ENCODE results near the gene NFIC. TPM values are rescaled to one million over a fixed set of nuclear protein-coding genes. Genes with fewer than 3 reads are reported as not detected.

Gene NFIC
- total RNA-seq, 1 experiment from 2014 or later: 8.0 TPM

- no peak overlapping the region for H3K18ac ChIP-seq (ENCODE audit: insufficient read length, low read depth, low read length)
- H3K56ac ChIP-seq (ENCODE audit: insufficient read length, low read depth, low read length): no peak overlapping the region
- H2BK15ac ChIP-seq (ENCODE audit: low read depth, low read length): no peak overlapping the region
- H2AK5ac ChIP-seq (ENCODE audit: insufficient read length, low read length): no peak overlapping the region
- no peak overlapping the region for H3K27ac ChIP-seq (ENCODE audit: insufficient read length, low read depth, low read length)
- no peak overlapping the region for H3K14ac ChIP-seq (ENCODE audit: insufficient read depth, low read length)
- no peak overlapping the region for H2BK20ac ChIP-seq (ENCODE audit: low read depth, low read length, poor library complexity, severe bottlenecking)
- no peak overlapping the region for H4K8ac ChIP-seq (replicated peaks; ENCODE audit: insufficient read length, low read depth, low read length)
- no peaks in the 10 kb centered on the region for H3K36me3 Mint-ChIP-seq (ENCODE audit: insufficient read depth in 1 of 3, low read depth in 3 of 3)
- H3K9me3 ChIP-seq (ENCODE audit: control insufficient read depth, low read depth, low read length): no peaks in the 10 kb centered on the region
- no peak overlapping the region for H3K9ac ChIP-seq (ENCODE audit: extremely low read depth, insufficient read length, low read length)
- no peaks in the 10 kb centered on the region for H4K20me1 ChIP-seq (ENCODE audit: control insufficient read depth, insufficient read depth, insufficient read length)
- no peak for DNase-seq
- no peaks in the 10 kb centered on the region for H3K9me3 Mint-ChIP-seq
- no peak overlapping the region for H2BK5ac ChIP-seq (ENCODE audit: insufficient read length, low read length)
- no peak overlapping the region for H3K23ac ChIP-seq (ENCODE audit: insufficient read length, low read depth, low read length)
- no peak overlapping the region for H3K4ac ChIP-seq (ENCODE audit: low read depth, low read length)
- no peak overlapping the region for H3T11ph ChIP-seq (ENCODE audit: low read length)
- no peak overlapping the region for H2BK12ac ChIP-seq (ENCODE audit: insufficient read length, low read depth, low read length)
- no peaks in the 10 kb centered on the region for H3K79me1 ChIP-seq (ENCODE audit: insufficient read depth, low read depth, low read length, poor library complexity, severe bottlenecking)
- H3K27me3 Mint-ChIP-seq (ENCODE audit: low read depth): peaks cover 54% of the 10 kb centered on the region
- TF ChIP-seq, protein P1, sequence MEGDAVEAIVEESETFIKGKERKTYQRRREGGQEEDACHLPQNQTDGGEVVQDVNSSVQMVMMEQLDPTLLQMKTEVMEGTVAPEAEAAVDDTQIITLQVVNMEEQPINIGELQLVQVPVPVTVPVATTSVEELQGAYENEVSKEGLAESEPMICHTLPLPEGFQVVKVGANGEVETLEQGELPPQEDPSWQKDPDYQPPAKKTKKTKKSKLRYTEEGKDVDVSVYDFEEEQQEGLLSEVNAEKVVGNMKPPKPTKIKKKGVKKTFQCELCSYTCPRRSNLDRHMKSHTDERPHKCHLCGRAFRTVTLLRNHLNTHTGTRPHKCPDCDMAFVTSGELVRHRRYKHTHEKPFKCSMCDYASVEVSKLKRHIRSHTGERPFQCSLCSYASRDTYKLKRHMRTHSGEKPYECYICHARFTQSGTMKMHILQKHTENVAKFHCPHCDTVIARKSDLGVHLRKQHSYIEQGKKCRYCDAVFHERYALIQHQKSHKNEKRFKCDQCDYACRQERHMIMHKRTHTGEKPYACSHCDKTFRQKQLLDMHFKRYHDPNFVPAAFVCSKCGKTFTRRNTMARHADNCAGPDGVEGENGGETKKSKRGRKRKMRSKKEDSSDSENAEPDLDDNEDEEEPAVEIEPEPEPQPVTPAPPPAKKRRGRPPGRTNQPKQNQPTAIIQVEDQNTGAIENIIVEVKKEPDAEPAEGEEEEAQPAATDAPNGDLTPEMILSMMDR (conservative IDR thresholded peaks at IDR 0.05): no peak
- H3K23me2 ChIP-seq (ENCODE audit: insufficient read length, low read depth, low read length, poor library complexity, severe bottlenecking): no peaks in the 10 kb centered on the region
- no peaks in the 10 kb centered on the region for H3K4me1 Mint-ChIP-seq
- no peak overlapping the region for H4K91ac ChIP-seq (ENCODE audit: insufficient read length, low read depth, low read length)
- no peak overlapping the region for H2AFZ ChIP-seq (ENCODE audit: low read length)
- H3K4me2 ChIP-seq (ENCODE audit: insufficient read depth, insufficient read length, low read length): no peak overlapping the region
- H4K5ac ChIP-seq (ENCODE audit: insufficient read length, low read depth, low read length): no peak overlapping the region
- H3K4me1 ChIP-seq (ENCODE audit: insufficient read depth, low read length): no peaks in the 10 kb centered on the region
- no peak overlapping the region for H3K27ac Mint-ChIP-seq
- no peaks in the 10 kb centered on the region for H3K79me2 ChIP-seq (ENCODE audit: insufficient read depth, low read length)
- H3K4me3 Mint-ChIP-seq: no peak overlapping the region
- H3K27me3 ChIP-seq (ENCODE audit: insufficient read depth, low read length): no peaks in the 10 kb centered on the region; the same call in 1 of the 2 replicates
- no peak overlapping the region for H2BK120ac ChIP-seq (ENCODE audit: low read depth, low read length, poor library complexity, severe bottlenecking)
- WGBS (ENCODE audit: extremely low coverage, insufficient read length, low lambda C conversion rate): no CpG with 5 or more reads among the region's 3 CpGs
Observed at GRCh38 chr19:3328743-3329142, 37.6 kb upstream of the NFIC start.
